Muscle of leg (tissue), 11 donors: ENCODE measurements around the gene MBNL3. TPM values are rescaled to one million over a fixed set of nuclear protein-coding genes. Genes with fewer than 3 reads are reported as not detected.
"Not testable (repeated sequence)": the region's sequence is repeated elsewhere in the genome, so short reads cannot be mapped to it uniquely, and the experiment has no call there.

Experiments
- DNase-seq: peaks from one replicate; pipeline ENCODE4 v3.0.0; 2013
- H3K27ac ChIP-seq: one replicate; pipeline ENCODE4 v1.5.1; 2013; ENCODE audit warnings: mild to moderate bottlenecking, low read length, control low read depth
- H3K27me3 ChIP-seq: one replicate; pipeline ENCODE4 v1.6.1; 2013; ENCODE audit warnings: low read length; ENCODE audit not compliant: control insufficient read depth, insufficient read depth
- H3K36me3 ChIP-seq: one replicate; pipeline ENCODE4 v1.6.1; 2013; ENCODE audit warnings: low read length; ENCODE audit not compliant: control insufficient read depth, insufficient read depth
- H3K4me1 ChIP-seq: one replicate; pipeline ENCODE4 v1.6.1; 2013; ENCODE audit warnings: low read length; ENCODE audit not compliant: control insufficient read depth, insufficient read depth
- H3K4me3 ChIP-seq: one replicate; pipeline ENCODE4 v1.5.1; 2013; ENCODE audit warnings: low read length, control low read depth
- H3K9me3 ChIP-seq: replicated peaks from 2 replicates; pipeline ENCODE4 v1.6.1; 2013; ENCODE audit warnings: low read depth, low read length; ENCODE audit not compliant: control insufficient read depth
- WGBS: methylation state at CpG from one replicate; pipeline ENCODE4 v1.1.5; 2013; ENCODE audit warnings: missing lambda C conversion rate; ENCODE audit not compliant: insufficient coverage; 5-methylcytosine and 5-hydroxymethylcytosine counted together
- polyA plus RNA-seq, 8 donors: library from polyadenylated mRNA; unstranded; fragments of 120-200 nt; gene quantifications; one replicate each; pipeline versions ENCODE4 v1.2.1 to v1.2.3, GENCODE V29; 2013; ENCODE audit warnings: inconsistent platforms in 1 of 8, low replicate concordance in 1 of 8; ENCODE audit not compliant: insufficient read length in 8 of 8, insufficient read depth in 1 of 8
- total RNA-seq: library from RNA; stranded (reverse); fragments of 120-200 nt; gene quantifications from one replicate; pipeline ENCODE4 v1.2.4, GENCODE V29; 2013

The MBNL3 gene
- total and polyA plus RNA-seq, 9 donors, result 6.8 to 18.4 (median 11.4) TPM

DNA sequence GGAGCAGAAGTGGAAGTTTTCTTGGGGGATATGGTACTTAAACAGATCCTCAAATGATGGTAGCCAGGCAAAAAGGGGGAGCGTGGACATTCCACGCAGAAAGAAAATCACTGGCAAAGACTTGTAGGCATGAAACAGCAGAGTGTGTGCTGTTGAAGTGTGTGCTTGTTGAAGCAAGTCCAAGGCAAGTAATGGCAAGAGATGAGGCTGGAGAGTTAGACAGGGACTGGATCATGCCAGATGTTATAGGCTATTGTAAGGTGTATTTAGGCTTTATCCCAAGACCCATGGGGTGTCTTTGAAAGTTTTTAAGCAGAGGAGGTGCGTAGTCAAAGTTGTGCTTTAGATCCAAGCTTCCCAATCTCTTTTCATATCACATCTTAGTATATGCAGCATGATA is 124.5 kb downstream of the MBNL3 start:
- no peak for DNase-seq
- Histone ChIP-seq H3K9me3 (no peaks in the 10 kb centered on the region), H3K4me1 (no peaks in the 10 kb centered on the region), H3K36me3 (no peaks in the 10 kb centered on the region), H3K27ac (no peak overlapping the region), H3K27me3 (peaks cover 7% of the 10 kb centered on the region), H3K4me3 (no peak overlapping the region)
- WGBS, result 77% methylated on average over 2 of the region's 3 CpGs

DNA sequence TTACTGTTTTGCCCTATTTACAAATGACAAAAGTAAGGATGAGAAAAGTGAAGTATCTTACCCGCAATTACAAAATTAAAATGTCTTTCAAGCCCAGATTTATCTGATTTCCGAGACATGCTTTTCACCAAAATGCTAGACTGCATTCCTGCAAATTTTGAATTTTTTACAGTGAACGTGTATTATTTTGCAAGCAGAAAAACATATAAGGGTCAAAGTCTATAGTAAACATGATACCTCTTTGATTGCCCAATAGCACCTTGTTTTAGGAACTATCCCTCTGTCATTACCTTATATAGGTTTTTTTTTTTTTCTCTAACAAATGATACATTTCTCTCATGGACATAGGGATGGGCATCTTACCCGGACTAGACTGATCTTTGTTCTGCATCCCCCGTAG is 135.4 kb downstream of the MBNL3 start:
- WGBS, result no CpG with 5 or more reads among the region's 5 CpGs
- no peak for DNase-seq
- Histone ChIP-seq H3K4me3 (no peak overlapping the region), H3K9me3 (no peaks in the 10 kb centered on the region), H3K36me3 (no peaks in the 10 kb centered on the region), H3K4me1 (no peaks in the 10 kb centered on the region), H3K27me3 (no peaks in the 10 kb centered on the region), H3K27ac (no peak overlapping the region)

DNA sequence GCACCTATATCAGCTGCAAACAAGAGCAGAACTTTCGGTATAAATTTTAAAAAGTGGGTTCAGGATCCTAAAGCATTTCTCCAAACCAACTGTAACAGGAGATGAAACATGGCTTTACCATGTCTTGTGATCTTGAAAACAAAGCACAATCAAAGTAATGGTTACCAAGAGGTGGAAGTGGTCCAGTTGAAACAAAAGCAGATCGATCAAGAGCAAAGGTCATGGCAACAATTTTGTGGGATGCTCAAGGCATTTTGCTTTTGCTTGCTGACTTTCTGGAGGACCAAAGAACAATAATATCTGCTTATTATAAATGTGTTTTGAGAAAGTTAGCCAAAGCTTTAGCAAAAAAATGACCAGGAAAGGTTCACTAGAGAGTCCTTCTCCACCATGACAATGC is 152.7 kb downstream of the MBNL3 start:
- Histone ChIP-seq H3K27ac (no peak overlapping the region), H3K4me3 (no peak overlapping the region), H3K36me3 (no peaks in the 10 kb centered on the region), H3K9me3 (no peaks in the 10 kb centered on the region), H3K4me1 (no peaks in the 10 kb centered on the region), H3K27me3 (peaks cover 6% of the 10 kb centered on the region)
- WGBS, result no CpG with 5 or more reads among the region's 2 CpGs
- DNase-seq, result no peak

DNA sequence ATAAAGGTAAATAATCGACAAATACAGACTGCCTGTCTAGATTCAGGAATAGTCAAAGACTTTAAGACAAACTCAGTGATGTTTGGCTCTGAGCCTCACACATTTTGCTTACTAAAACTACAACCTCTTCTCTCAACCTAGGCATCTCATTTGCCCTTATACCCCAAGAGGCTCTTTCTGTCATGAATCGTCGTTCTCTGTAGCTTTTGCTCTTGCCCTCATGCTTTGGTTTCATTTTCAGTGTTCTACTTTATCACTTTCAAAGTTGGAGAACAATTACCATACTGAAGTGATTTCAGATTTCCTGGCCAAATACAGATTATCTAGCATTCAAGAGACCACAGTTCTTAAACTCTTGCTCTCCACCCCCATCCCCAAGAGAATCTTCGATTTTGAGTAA is 155.5 kb downstream of the MBNL3 start:
- WGBS, result 55% methylated on average over 2 of the region's 4 CpGs
- Histone ChIP-seq H3K27me3 (peaks cover 12% of the 10 kb centered on the region), H3K4me3 (no peak overlapping the region), H3K36me3 (no peaks in the 10 kb centered on the region), H3K4me1 (no peaks in the 10 kb centered on the region), H3K9me3 (no peaks in the 10 kb centered on the region), H3K27ac (no peak overlapping the region)
- peak; percentile 6 for DNase-seq

DNA sequence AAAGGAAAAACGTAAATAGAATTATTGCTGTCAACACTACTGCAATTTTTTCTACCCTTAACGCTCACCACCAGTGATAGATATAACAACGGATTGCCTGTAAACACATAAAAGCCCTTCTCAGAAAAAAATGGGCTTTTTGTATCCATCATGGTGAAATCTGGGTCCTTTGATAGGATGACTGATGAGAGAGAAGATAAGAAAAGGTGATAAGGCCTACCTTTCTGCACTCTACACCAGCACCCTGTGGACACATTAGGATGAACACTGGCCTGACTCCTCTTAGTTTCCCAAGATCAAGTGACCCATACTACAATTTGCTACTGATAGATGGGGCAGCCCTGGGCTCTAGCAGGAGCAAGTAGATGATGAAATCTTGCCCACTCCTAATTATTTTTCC is 157.3 kb downstream of the MBNL3 start:
- H3K4me3 ChIP-seq, result no peak overlapping the region
- WGBS, result no CpG with 5 or more reads among the region's 3 CpGs
- no peaks in the 10 kb centered on the region for H3K9me3 ChIP-seq
- no peaks in the 10 kb centered on the region for H3K4me1 ChIP-seq
- no peak for DNase-seq
- peaks cover 12% of the 10 kb centered on the region for H3K27me3 ChIP-seq
- no peaks in the 10 kb centered on the region for H3K36me3 ChIP-seq
- H3K27ac ChIP-seq, result no peak overlapping the region

DNA sequence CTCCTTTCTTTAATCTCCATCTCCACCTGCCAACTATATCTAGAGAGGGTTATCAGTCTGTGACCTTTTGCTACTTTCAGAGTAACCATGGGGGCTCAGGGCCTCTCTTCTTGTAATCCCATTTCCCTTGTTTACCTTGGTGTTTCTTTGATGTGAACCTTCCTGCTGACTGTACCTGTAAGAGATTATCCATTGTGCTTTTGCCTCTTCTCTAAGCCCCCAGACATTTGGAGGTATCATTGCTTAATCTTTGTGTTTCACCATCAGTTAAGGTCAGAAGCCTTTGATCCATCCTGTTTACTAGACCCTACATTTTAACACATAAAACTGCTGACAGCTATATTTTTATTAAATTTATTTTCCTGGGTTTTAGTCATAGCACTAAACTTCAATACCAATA is 157.8 kb downstream of the MBNL3 start:
- Histone ChIP-seq H3K9me3 (no peaks in the 10 kb centered on the region), H3K4me3 (no peak overlapping the region), H3K36me3 (no peaks in the 10 kb centered on the region), H3K4me1 (no peaks in the 10 kb centered on the region), H3K27ac (no peak overlapping the region), H3K27me3 (peaks cover 12% of the 10 kb centered on the region)
- DNase-seq, result no peak

DNA sequence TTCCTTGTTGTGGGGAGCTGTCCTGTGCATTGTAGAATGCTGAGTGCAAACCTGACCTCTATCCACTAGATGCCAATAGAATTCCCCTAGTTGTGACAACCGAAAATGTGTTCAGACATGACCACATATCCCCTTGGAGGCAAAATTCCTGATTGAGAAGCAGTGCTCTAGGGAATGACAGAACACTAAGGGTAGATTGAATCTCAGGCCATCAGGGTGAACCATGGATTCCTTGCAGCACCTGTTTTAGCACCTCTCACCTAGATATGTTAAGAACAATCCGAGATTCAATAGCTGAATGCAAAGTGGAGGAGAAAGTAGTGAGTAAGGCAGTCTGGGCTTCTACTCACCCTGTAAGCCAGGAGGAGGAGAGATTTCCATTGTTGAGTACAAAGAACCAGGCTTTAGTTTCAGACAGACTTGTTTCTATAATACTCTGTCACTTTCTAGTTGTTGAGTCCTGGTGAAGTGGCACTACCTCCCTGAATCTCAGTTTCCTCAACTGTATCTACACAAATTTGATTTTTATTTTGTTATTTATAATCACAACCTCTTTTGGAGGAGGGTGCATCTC is 158.6 kb downstream of the MBNL3 start:
- DNase-seq, result no peak
- no peaks in the 10 kb centered on the region for H3K36me3 ChIP-seq
- H3K4me3 ChIP-seq, result no peak overlapping the region
- H3K4me1 ChIP-seq, result no peaks in the 10 kb centered on the region
- H3K27me3 ChIP-seq, result peaks cover 11% of the 10 kb centered on the region
- no peak overlapping the region for H3K27ac ChIP-seq
- H3K9me3 ChIP-seq, result no peaks in the 10 kb centered on the region
- WGBS, result no CpG with 5 or more reads among the region's 2 CpGs

DNA sequence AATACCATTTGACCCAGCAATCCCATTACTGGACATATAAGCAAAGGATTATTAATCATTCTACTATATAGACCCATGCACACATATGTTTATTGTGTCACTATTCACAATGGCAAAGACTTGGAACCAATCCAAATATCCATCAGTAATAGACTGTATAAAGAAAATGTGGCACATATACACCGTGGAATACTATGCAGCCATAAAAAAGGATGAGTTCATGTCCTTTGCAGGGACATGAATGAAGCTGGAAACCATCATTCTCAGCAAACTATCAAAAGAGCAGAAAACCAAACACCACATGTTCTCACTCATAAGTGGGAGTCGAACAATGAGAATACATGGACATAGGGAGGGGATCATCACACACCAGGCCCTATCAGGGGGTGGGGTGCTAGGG is 161.9 kb downstream of the MBNL3 start:
- H3K27me3 ChIP-seq, H3K36me3 ChIP-seq, H3K4me3 ChIP-seq, H3K9me3 ChIP-seq, H3K27ac ChIP-seq, H3K4me1 ChIP-seq, DNase-seq: not testable (repeated sequence)
- no CpG with 5 or more reads among the region's 2 CpGs for WGBS
